HG03045 (cell line): ENCODE data around the gene GPHN.

Experiments
- ATAC-seq: cut with Tn5 transposase; IDR thresholded peaks from one replicate; pipeline ENCODE4 v1.9.1; 2021; ENCODE audit warnings: mild to moderate bottlenecking, moderate library complexity; ENCODE audit not compliant: unreplicated experiment

GPHN gene

DNA sequence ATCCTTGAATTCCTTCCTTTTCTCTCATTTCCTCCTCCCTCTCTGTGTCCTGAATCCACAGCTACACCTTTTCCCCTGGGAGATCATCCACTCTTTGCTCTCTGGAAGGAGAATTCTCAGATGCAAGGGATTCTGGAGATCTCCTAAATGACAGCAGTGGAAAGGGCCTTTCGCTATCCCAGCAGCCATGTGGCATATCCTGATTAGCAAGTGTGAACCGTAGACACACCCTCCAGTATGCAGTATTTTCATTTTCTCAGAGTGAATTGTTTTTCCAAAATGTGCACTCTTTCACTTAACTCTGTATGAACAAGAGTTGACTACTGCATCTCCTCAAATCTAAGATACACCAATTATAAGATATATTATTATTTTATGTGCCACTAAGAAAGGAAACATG is 687.3 kb downstream of the GPHN start:
- no peak for ATAC-seq

DNA sequence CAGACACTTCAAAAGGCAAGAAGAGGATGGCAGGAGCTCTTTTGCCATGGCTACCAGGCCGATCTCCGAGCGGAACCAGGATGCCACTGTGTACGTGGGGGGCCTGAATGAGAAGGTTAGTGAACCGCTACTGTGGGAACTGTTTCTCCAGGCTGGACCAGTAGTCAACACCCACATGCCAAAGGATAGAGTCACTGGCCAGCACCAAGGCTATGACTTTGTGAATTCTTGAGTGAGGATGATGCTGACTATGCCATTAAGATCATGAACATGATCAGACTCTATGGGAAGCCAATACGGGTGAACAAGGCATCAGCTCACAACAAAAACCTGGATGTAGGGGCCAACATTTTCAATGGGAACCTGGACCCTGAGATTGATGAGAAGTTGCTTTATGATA is 691.1 kb downstream of the GPHN start:
- no peak for ATAC-seq

- ATAC-seq: no peak
Observed at GRCh38 chr14:67207810-67208209, 699.9 kb downstream of the GPHN start.

DNA sequence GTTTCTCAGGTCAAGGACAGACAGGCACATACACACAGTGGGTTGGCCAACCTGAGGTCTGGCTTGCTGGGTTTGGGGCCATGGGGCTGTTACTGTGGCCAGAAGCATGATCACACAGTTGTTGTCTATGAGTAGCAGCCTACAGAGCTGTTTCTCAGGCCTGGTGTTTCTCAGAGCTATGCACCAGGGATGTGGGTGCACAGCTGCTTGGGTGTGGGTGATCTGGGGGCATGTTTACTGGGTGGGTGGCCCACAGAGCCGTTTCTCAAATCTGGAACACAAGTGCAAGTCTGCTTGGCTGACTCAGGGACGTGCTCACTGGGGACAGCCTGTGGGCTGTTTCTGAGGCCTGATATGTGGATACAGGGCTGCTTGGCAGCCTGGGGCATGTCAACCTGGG is 710.2 kb downstream of the GPHN start:
- ATAC-seq: no peak

DNA sequence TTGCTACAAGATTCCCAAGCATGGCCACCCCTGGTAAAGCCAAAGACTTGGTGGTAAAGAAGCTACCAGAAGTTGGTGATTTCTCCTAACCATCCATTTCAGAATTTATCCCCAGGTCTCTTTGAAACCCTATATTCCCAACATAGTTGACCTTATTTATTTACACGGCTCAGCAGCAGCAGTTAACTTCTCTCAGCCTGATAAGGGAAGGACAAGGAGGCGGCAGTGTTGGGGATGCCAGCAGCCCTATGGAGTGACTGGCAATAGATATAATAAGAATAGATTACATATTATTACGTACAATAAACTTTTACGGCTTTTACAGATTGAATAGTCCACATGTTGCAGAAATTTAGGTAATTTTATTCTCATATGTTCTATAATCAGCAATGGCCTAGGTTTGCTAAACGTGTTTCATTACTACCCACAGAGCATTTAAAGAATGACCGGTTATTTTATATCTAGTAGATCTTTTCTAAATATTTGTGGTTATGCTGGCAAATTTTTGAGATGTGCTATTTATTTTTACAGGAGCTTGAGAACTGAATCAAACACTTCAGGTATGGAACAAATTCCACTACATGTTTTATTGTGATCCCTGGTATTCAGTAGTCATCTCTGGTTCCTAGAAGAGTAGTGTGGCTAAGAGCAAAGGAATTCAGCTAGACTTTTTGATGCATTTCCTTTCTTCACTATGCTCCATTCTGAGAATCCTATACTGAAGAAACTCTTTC is 713.5 kb downstream of the GPHN start:
- ATAC-seq: no peak

- ATAC-seq: no peak
Observed at GRCh38 chr14:67221982-67222328, 714.0 kb downstream of the GPHN start.

DNA sequence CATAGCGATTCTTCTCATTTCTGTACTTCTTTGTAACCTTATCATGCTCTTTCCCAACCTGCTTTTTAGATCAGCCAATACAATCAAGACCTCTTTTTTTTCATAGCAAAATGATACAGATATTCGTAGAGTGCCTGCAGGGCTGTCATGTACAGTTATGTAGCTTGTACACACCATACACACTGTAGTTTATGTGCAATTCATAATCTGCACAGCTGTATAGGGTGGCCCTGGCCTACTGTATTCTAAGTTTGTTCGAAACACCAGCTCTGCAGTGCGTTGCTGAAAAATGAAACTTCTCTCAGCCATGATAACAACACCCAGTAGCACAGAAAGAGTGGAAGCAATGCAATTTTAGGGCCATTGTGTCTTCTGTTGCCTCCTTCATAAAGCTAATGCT is 717.6 kb downstream of the GPHN start:
- ATAC-seq: no peak

- no peak for ATAC-seq
Observed at GRCh38 chr14:67228325-67228984, 720.5 kb downstream of the GPHN start.
